Ovary (tissue), 3 donors: ENCODE data around the gene SCN4A.

ENCODE experiments used
- CTCF ChIP-seq, 3 donors: fragments of 450-650 bp in 2 of 3; fragments of 200-600 bp in 1 of 3; IDR thresholded peaks; one replicate each; pipeline versions ENCODE4 v1.5.1 to v1.8.0; 2016 to 2022; ENCODE audit warnings: antibody characterized with exemption in 3 of 3, mild to moderate bottlenecking in 1 of 3
- EP300 ChIP-seq: sonication (generic); formaldehyde crosslinking; IDR thresholded peaks from one replicate; pipeline ENCODE4 v1.6.1; 2017; ENCODE audit warnings: antibody characterized with exemption
- POLR2A ChIP-seq: fragments of 450-650 bp; IDR thresholded peaks from one replicate; pipeline ENCODE4 v1.6.1; 2017; ENCODE audit warnings: antibody characterized with exemption, mild to moderate bottlenecking, moderate library complexity
- donor health status: DM: no; HTN: no; CAD: no.

- TF ChIP-seq CTCF (IDR thresholded peaks at IDR 0.05) (no peak), POLR2A (no peak), EP300 (no peak)
Observed at GRCh38 chr17:63962298-63962744, 10.4 kb downstream of the SCN4A start.
